DOHH2 (cell line): ENCODE measurements around the gene POLR2B.

Experiments
- CTCF ChIP-seq: fragments of 200-600 bp; sonication (generic); IDR thresholded peaks from one replicate; pipeline ENCODE4 v1.5.1; 2014; ENCODE audit warnings: antibody characterized with exemption, mild to moderate bottlenecking, low read depth, low read length; ENCODE audit not compliant: poor library complexity, severe bottlenecking
- EZH2phosphoT487 ChIP-seq: fragments of 200-600 bp; sonication (generic); IDR thresholded peaks from 2 replicates; pipeline ENCODE4 v1.6.1; 2017; ENCODE audit warnings: borderline replicate concordance, mild to moderate bottlenecking, antibody characterized with exemption, low read length, moderate library complexity, mixed read lengths

- TF ChIP-seq CTCF (no peak), EZH2phosphoT487 (no peak)
Measured at GRCh38 chr4:57068237-57068981, 89.7 kb downstream of the POLR2B start.
